IMR-90 (cell line): ENCODE results near the gene ECT2. TPM values are rescaled to one million over a fixed set of nuclear protein-coding genes. Genes with fewer than 3 reads are reported as not detected.

Source experiments
- ATAC-seq: fragments of 200-7000 bp; cut with Tn5 transposase; 2 replicates; pipeline ENCODE4 v1.9.1; 2020; ENCODE audit warnings: low read depth, mild to moderate bottlenecking, moderate library complexity
- BruUV-seq: library from RNA; stranded (reverse); fragments of 400-500 nt; replicated peaks from 2 replicates; lab custom pipeline; 2021; lab: Mats Ljungman, UMichigan
- CTCF ChIA-PET: fragments of 300-600 bp; formaldehyde crosslinking; extraction: SDS; loops from one replicate; lab custom pipeline; 2021; ENCODE audit warnings: antibody characterized with exemption; lab: Yijun Ruan, JAX
- POLR2A ChIA-PET: fragments of 300-600 bp; sonication (Branson Sonifier 250); formaldehyde crosslinking; loops from one replicate; lab custom pipeline; 2022; ENCODE audit warnings: antibody characterized with exemption; ENCODE audit not compliant: unreplicated experiment; lab: Charles Lee
- DNase-seq: peaks from one replicate; pipeline ENCODE4 v3.0.0; 2013
- H2AFZ ChIP-seq: replicated peaks from 2 replicates; pipeline ENCODE3; 2013; ENCODE audit warnings: low read length, mild to moderate bottlenecking; ENCODE audit not compliant: poor library complexity
- H2AK5ac ChIP-seq: 2 replicates; pipeline ENCODE4 v1.6.1; 2013; ENCODE audit warnings: low read depth, low read length, inconsistent platforms
- H2AK9ac ChIP-seq: replicated peaks from 2 replicates; pipeline ENCODE3; 2013; ENCODE audit warnings: mild to moderate bottlenecking, low read depth, low read length, moderate library complexity; ENCODE audit not compliant: poor library complexity
- H2BK120ac ChIP-seq: 2 replicates; pipeline ENCODE4 v1.6.1; 2013; ENCODE audit warnings: low read depth, low read length, inconsistent platforms
- H2BK15ac ChIP-seq: 3 replicates; pipeline ENCODE4 v1.6.1; 2013; ENCODE audit warnings: low read depth, low read length, inconsistent platforms
- H2BK20ac ChIP-seq: 2 replicates; pipeline ENCODE4 v1.6.1; 2013; ENCODE audit warnings: low read depth, mild to moderate bottlenecking, inconsistent platforms, low read length, moderate library complexity
- H2BK5ac ChIP-seq: 2 replicates; pipeline ENCODE4 v1.6.1; 2013; ENCODE audit warnings: mild to moderate bottlenecking, low read depth, low read length, inconsistent platforms; ENCODE audit not compliant: poor library complexity, severe bottlenecking
- H3K14ac ChIP-seq: replicated peaks from 2 replicates; pipeline ENCODE4 v1.6.1; 2013; ENCODE audit warnings: low read depth, low read length, inconsistent platforms
- H3K18ac ChIP-seq: 2 replicates; pipeline ENCODE4 v1.6.1; 2013; ENCODE audit warnings: low read depth, low read length, control low read depth
- H3K23ac ChIP-seq: 2 replicates; pipeline ENCODE4 v1.6.1; 2013; ENCODE audit warnings: low read depth, low read length, inconsistent platforms
- H3K27ac ChIP-seq: 2 replicates; pipeline ENCODE4 v1.5.1; 2013; ENCODE audit warnings: mild to moderate bottlenecking, control low read depth, low read length; ENCODE audit not compliant: insufficient read depth
- H3K27me3 ChIP-seq: 2 replicates; pipeline ENCODE4 v1.6.1; 2013; ENCODE audit warnings: low read length; ENCODE audit not compliant: control insufficient read depth, insufficient read depth
- H3K36me3 ChIP-seq: 2 replicates; pipeline ENCODE4 v1.6.1; 2013; ENCODE audit warnings: low read length, mixed read lengths; ENCODE audit not compliant: control insufficient read depth, insufficient read depth
- H3K4ac ChIP-seq: 2 replicates; pipeline ENCODE4 v1.6.1; 2013; ENCODE audit warnings: low read depth, low read length, inconsistent platforms
- H3K4me1 ChIP-seq: 2 replicates; pipeline ENCODE4 v1.6.1; 2013; ENCODE audit warnings: low read length, mixed read lengths; ENCODE audit not compliant: control insufficient read depth, insufficient read depth
- H3K4me2 ChIP-seq: 2 replicates; pipeline ENCODE4 v1.6.1; 2013; ENCODE audit warnings: low read depth, mild to moderate bottlenecking, control low read depth, low read length, moderate library complexity
- H3K4me3 ChIP-seq: 2 replicates; pipeline ENCODE4 v1.5.1; 2013; ENCODE audit warnings: low read depth, mild to moderate bottlenecking, control low read depth, low read length, moderate library complexity; ENCODE audit not compliant: insufficient read depth
- H3K56ac ChIP-seq: 2 replicates; pipeline ENCODE4 v1.6.1; 2013; ENCODE audit warnings: low read length, inconsistent platforms; ENCODE audit not compliant: insufficient read depth; ENCODE audit errors: extremely low read depth
- H3K79me1 ChIP-seq, 2 experiments: 2 replicates each; pipeline ENCODE4 v1.6.1; 2013; ENCODE audit warnings: low read length in 2 of 2, inconsistent platforms in 1 of 2, low read depth in 1 of 2
- H3K9ac ChIP-seq: 2 replicates; pipeline ENCODE4 v1.6.1; 2013; ENCODE audit warnings: low read depth, low read length, control low read depth
- H3K9me1 ChIP-seq: 2 replicates; pipeline ENCODE4 v1.6.1; 2013; ENCODE audit warnings: low read length, inconsistent platforms; ENCODE audit not compliant: insufficient read depth
- H3K9me3 ChIP-seq: 2 replicates; pipeline ENCODE4 v1.6.1; 2013; ENCODE audit warnings: low read length; ENCODE audit not compliant: control insufficient read depth, insufficient read depth
- H4K20me1 ChIP-seq: 2 replicates; pipeline ENCODE4 v1.6.1; 2013; ENCODE audit warnings: low read length, inconsistent platforms; ENCODE audit not compliant: insufficient read depth
- H4K5ac ChIP-seq: 2 replicates; pipeline ENCODE4 v1.6.1; 2013; ENCODE audit warnings: mild to moderate bottlenecking, low read depth, low read length, control low read depth
- H4K8ac ChIP-seq, 2 experiments: 2 replicates each; pipeline ENCODE4 v1.6.1; 2013; ENCODE audit warnings: low read depth in 2 of 2, low read length in 2 of 2, control low read depth in 1 of 2, inconsistent platforms in 1 of 2
- H4K91ac ChIP-seq: 2 replicates; pipeline ENCODE4 v1.6.1; 2013; ENCODE audit warnings: low read depth, low read length, inconsistent platforms; ENCODE audit not compliant: insufficient read depth
- BHLHE40 ChIP-seq: fragments of 150-350 bp; IDR thresholded peaks from 2 replicates; pipeline ENCODE4 v1.6.1; 2016; ENCODE audit warnings: mild to moderate bottlenecking, low read depth, low read length
- CEBPB ChIP-seq: IDR thresholded peaks from 2 replicates; pipeline ENCODE4 v1.6.1; 2012; ENCODE audit warnings: low read depth, low read length, improper control_type of control experiment
- CHD1 ChIP-seq: IDR thresholded peaks from 2 replicates; pipeline ENCODE4 v1.6.1; 2012; ENCODE audit warnings: low read depth, low read length, improper control_type of control experiment
- FOS ChIP-seq: fragments of 150-350 bp; IDR thresholded peaks from 2 replicates; pipeline ENCODE4 v1.6.1; 2016; ENCODE audit warnings: low read depth, low read length
- MAFK ChIP-seq: IDR thresholded peaks from 2 replicates; pipeline ENCODE4 v1.6.1; 2012; ENCODE audit warnings: low read depth, low read length, improper control_type of control experiment
- MAZ ChIP-seq: IDR thresholded peaks from 2 replicates; pipeline ENCODE4 v1.6.1; 2012; ENCODE audit warnings: low read depth, mild to moderate bottlenecking, low read length, improper control_type of control experiment, moderate library complexity, borderline replicate concordance
- MXI1 ChIP-seq: IDR thresholded peaks from 2 replicates; pipeline ENCODE4 v1.6.1; 2012; ENCODE audit warnings: low read depth, mild to moderate bottlenecking, low read length, moderate library complexity, borderline replicate concordance
- NFE2L2 ChIP-seq: fragments of 150-350 bp; IDR thresholded peaks from 2 replicates; pipeline ENCODE4 v1.6.1; 2016; ENCODE audit warnings: low read depth, mild to moderate bottlenecking, low read length
- POLR2A ChIP-seq: IDR thresholded peaks from 2 replicates; pipeline ENCODE4 v1.6.1; 2012; ENCODE audit warnings: mild to moderate bottlenecking, low read depth, low read length
- RAD21 ChIP-seq: IDR thresholded peaks from 2 replicates; pipeline ENCODE4 v1.6.1; 2012; ENCODE audit warnings: low read length, improper control_type of control experiment
- RCOR1 ChIP-seq: IDR thresholded peaks from 2 replicates; pipeline ENCODE4 v1.6.1; 2012; ENCODE audit warnings: mild to moderate bottlenecking, low read length, improper control_type of control experiment; ENCODE audit not compliant: insufficient replicate concordance
- RFX5 ChIP-seq: IDR thresholded peaks from 2 replicates; pipeline ENCODE4 v1.8.0; 2012; ENCODE audit warnings: low read depth, mild to moderate bottlenecking, low read length, moderate library complexity
- SMC3 ChIP-seq: fragments of 150-350 bp; IDR thresholded peaks from 2 replicates; pipeline ENCODE4 v1.6.1; 2016; ENCODE audit warnings: low read depth, mild to moderate bottlenecking, antibody characterized with exemption, low read length, moderate library complexity
- WGBS, 2 experiments: methylation state at CpG; one replicate each; pipeline versions ENCODE4 v1.1.5 to v1.1.7; 2013; ENCODE audit warnings: missing lambda C conversion rate in 2 of 2; ENCODE audit not compliant: insufficient read length in 1 of 2; ENCODE audit errors: extremely low coverage in 2 of 2; 5-methylcytosine and 5-hydroxymethylcytosine counted together
- dilution Hi-C: fragments of 300-500 bp; cut with HindIII; formaldehyde crosslinking; loops from one replicate; pipeline ENCODE4 v1.14.3; 2018; ENCODE audit warnings: low sequenced_read_pairs; ENCODE audit not compliant: unreplicated experiment
- in situ Hi-C: fragments of 300-500 bp; cut with MboI; formaldehyde crosslinking; loops from 3 replicates; pipeline ENCODE4 v1.14.3; 2019; ENCODE audit warnings: low sequenced_read_pairs, inconsistent platforms, mixed read lengths
- intact Hi-C: fragments of 100-400 bp; cut with micrococcal nuclease; formaldehyde crosslinking; loops from 2 replicates; pipeline ENCODE4 v1.10.0; 2022
- polyA plus RNA-seq, 3 experiments: library from polyadenylated mRNA; depleted of rRNA; stranded (reverse); fragments of >200 nt; gene quantifications; 2 replicates each; pipeline ENCODE4 v1.2.3, GENCODE V29; 2012; ENCODE audit warnings: low replicate concordance in 1 of 3
- total RNA-seq: library from RNA; depleted of rRNA; stranded (reverse); fragments of >200 nt; gene quantifications from 2 replicates; pipeline ENCODE4 v1.2.3, GENCODE V29; 2012
- TF ChIP-seq, protein P1 (sequence below): fragments of 150-350 bp; IDR thresholded peaks from 2 replicates; pipeline ENCODE4 v1.6.1; 2017; ENCODE audit warnings: mild to moderate bottlenecking, antibody characterized with exemption, low read length, low read depth
- TF ChIP-seq, protein P2 (sequence below): conservative IDR thresholded peaks from 2 replicates; pipeline ENCODE4 v1.5.1; 2012; ENCODE audit warnings: mild to moderate bottlenecking, low read depth, low read length, improper control_type of control experiment
- TF ChIP-seq, protein P3 (sequence below): fragments of 150-350 bp; IDR thresholded peaks from 2 replicates; pipeline ENCODE4 v1.6.1; 2016; ENCODE audit warnings: low read depth, mild to moderate bottlenecking, low read length, moderate library complexity, borderline replicate concordance

Gene ECT2
- total and polyA plus RNA-seq, 2 of the 4 experiments (the other 2 are of a cell fraction) = 18.1 to 37.8 TPM

DNA sequence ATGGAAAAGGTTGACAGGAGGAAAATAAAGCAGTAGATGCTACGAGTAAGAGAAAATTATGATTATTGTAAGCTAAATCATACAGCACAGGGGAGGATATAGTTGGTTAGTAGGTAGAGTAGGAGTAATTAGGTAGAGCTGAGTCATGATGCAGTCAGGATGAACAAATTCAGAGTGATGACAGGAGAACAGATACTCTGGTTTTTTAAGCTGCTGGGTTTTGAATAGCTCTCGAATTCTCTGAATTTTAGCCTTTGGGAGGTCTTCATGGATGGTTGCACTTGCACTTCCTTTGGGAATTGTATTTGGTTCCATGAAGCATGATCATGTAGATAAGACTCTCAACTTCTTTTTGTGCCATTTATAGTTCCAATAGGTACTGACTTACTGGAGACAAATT lies 96.2 kb downstream of the ECT2 start:
- BruUV-seq = no TSS peak
- Histone ChIP-seq H4K20me1 (no peaks in the 10 kb centered on the region), H2AFZ (no peak overlapping the region), H3K4me2 (no peak overlapping the region), H4K8ac (no peak overlapping the region), H3K9me3 (no peaks in the 10 kb centered on the region), H3K27me3 (peaks cover 5% of the 10 kb centered on the region; the same call in 1 of the 2 replicates), H3K4me1 (no peaks in the 10 kb centered on the region), H3K79me1 (no peaks in the 10 kb centered on the region), H2AK5ac (no peak overlapping the region), H3K4me3 (no peak overlapping the region), H3K18ac (no peak overlapping the region), H3K27ac (no peak overlapping the region), H4K5ac (no peak overlapping the region), H2BK20ac (no peak overlapping the region), H3K9ac (no peak overlapping the region), H3K23ac (no peak overlapping the region), H3K14ac (no peak overlapping the region), H2AK9ac (no peak overlapping the region), H3K9me1 (no peaks in the 10 kb centered on the region), H4K91ac (no peak overlapping the region), H3K36me3 (no peaks in the 10 kb centered on the region), H3K4ac (no peak overlapping the region), H3K56ac (no peak overlapping the region), H2BK5ac (no peak overlapping the region), H2BK120ac (no peak overlapping the region), H2BK15ac (no peak overlapping the region)
- DNase-seq (no peak), ATAC-seq (no peak)
- WGBS, 2 experiments = 57% methylated on average over 1 of the region's 2 CpGs; no CpG with 5 or more reads in 1 of the 2 experiments
- dilution Hi-C loops (no loop called here), in situ Hi-C loops (no loop called here), intact Hi-C loops (no loop called here)
- ChIA-PET POLR2A (no interaction called here), CTCF (no interaction called here)
- TF ChIP-seq MAZ (no peak), FOS (no peak), CEBPB (no peak), POLR2A (no peak), MAFK (no peak), RCOR1 (no peak), NFE2L2 (no peak), CHD1 (no peak), RFX5 (no peak), BHLHE40 (no peak), RAD21 (no peak), SMC3 (no peak), MXI1 (no peak)
- TF ChIP-seq, protein P1, sequence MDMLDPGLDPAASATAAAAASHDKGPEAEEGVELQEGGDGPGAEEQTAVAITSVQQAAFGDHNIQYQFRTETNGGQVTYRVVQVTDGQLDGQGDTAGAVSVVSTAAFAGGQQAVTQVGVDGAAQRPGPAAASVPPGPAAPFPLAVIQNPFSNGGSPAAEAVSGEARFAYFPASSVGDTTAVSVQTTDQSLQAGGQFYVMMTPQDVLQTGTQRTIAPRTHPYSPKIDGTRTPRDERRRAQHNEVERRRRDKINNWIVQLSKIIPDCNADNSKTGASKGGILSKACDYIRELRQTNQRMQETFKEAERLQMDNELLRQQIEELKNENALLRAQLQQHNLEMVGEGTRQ = no peak
- TF ChIP-seq, protein P2, sequence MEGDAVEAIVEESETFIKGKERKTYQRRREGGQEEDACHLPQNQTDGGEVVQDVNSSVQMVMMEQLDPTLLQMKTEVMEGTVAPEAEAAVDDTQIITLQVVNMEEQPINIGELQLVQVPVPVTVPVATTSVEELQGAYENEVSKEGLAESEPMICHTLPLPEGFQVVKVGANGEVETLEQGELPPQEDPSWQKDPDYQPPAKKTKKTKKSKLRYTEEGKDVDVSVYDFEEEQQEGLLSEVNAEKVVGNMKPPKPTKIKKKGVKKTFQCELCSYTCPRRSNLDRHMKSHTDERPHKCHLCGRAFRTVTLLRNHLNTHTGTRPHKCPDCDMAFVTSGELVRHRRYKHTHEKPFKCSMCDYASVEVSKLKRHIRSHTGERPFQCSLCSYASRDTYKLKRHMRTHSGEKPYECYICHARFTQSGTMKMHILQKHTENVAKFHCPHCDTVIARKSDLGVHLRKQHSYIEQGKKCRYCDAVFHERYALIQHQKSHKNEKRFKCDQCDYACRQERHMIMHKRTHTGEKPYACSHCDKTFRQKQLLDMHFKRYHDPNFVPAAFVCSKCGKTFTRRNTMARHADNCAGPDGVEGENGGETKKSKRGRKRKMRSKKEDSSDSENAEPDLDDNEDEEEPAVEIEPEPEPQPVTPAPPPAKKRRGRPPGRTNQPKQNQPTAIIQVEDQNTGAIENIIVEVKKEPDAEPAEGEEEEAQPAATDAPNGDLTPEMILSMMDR = no peak
- TF ChIP-seq, protein P3, sequence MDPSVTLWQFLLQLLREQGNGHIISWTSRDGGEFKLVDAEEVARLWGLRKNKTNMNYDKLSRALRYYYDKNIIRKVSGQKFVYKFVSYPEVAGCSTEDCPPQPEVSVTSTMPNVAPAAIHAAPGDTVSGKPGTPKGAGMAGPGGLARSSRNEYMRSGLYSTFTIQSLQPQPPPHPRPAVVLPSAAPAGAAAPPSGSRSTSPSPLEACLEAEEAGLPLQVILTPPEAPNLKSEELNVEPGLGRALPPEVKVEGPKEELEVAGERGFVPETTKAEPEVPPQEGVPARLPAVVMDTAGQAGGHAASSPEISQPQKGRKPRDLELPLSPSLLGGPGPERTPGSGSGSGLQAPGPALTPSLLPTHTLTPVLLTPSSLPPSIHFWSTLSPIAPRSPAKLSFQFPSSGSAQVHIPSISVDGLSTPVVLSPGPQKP = no peak
